Body of pancreas (tissue), 4 donors: ENCODE measurements around the gene MTA3.

Experiments
- CTCF ChIP-seq, 7 experiments: fragments of 450-650 bp in 4 of 7; fragments of 200-600 bp in 3 of 7; sonication (generic) in 3 of 7; IDR thresholded peaks; one replicate each; pipeline ENCODE4 v1.5.1; 2016 to 2019; ENCODE audit warnings: antibody characterized with exemption in 7 of 7
- POLR2A ChIP-seq, 3 donors: fragments of 450-650 bp; IDR thresholded peaks; one replicate each; pipeline ENCODE4 v1.6.1; 2016; ENCODE audit warnings: antibody characterized with exemption in 3 of 3, mild to moderate bottlenecking in 2 of 3

GRCh38 chr2:42714686-42715085 lies 146.3 kb downstream of the MTA3 start:
- TF ChIP-seq CTCF (IDR thresholded peaks at IDR 0.05) = no peak
- TF ChIP-seq POLR2A (IDR thresholded peaks at IDR 0.05) = no peak
